ENCODE data around the gene ADAM23.

DNA sequence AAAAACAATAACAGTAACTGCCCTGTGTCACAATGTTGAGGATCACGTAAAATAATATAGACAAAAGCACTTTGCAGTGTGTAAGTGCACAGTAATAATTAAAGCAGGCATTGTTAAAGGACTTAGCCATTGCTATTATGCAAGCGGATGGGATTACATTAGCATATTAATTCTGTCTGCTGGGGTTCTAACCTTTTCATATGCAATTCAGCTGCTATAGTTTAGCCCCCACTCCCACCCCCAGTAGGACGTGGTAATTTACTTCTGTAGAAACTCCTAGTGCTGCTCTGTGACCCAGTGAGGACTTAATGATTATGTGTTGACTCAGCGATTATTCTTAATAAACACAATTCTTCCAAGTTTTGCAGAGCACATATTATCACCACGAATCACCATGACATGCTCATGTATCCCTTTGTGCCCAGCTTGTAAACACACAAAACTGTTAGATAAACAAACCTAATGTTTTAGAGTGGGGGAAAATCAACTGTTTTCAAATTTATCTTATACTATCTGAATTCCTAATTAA is 5.1 kb upstream of the ADAM23 start:
- TF ChIP-seq EP300 (IDR thresholded peaks at IDR 0.05), result no peak
- TF ChIP-seq, protein P1, sequence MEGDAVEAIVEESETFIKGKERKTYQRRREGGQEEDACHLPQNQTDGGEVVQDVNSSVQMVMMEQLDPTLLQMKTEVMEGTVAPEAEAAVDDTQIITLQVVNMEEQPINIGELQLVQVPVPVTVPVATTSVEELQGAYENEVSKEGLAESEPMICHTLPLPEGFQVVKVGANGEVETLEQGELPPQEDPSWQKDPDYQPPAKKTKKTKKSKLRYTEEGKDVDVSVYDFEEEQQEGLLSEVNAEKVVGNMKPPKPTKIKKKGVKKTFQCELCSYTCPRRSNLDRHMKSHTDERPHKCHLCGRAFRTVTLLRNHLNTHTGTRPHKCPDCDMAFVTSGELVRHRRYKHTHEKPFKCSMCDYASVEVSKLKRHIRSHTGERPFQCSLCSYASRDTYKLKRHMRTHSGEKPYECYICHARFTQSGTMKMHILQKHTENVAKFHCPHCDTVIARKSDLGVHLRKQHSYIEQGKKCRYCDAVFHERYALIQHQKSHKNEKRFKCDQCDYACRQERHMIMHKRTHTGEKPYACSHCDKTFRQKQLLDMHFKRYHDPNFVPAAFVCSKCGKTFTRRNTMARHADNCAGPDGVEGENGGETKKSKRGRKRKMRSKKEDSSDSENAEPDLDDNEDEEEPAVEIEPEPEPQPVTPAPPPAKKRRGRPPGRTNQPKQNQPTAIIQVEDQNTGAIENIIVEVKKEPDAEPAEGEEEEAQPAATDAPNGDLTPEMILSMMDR (IDR thresholded peaks at IDR 0.05), result no peak
- no peak for TF ChIP-seq POLR2A (IDR thresholded peaks at IDR 0.05; ENCODE audit: low read length)
- TF ChIP-seq CHD4 (IDR thresholded peaks at IDR 0.05; ENCODE audit: borderline replicate concordance), result no peak
- no peak for TF ChIP-seq HEYL (CRISPR knock-in tag; IDR thresholded peaks at IDR 0.05)
- TF ChIP-seq RAD21 (conservative IDR thresholded peaks at IDR 0.05 in 1 of 2, IDR thresholded peaks at IDR 0.05 in 1 of 2), result no peak
- no peak for TF ChIP-seq RARB (CRISPR knock-in tag; IDR thresholded peaks at IDR 0.05)
- TF ChIP-seq POLR2AphosphoS2 (conservative IDR thresholded peaks at IDR 0.05; ENCODE audit: low read length), result no peak

All from A549 (cell line).